Subcutaneous abdominal adipose tissue (tissue), 5 donors: Measurements from ENCODE around the gene PUM1.

Source experiments
- H3K27ac ChIP-seq: one replicate; pipeline ENCODE4 v1.7.0; 2013; ENCODE audit warnings: low read depth, mild to moderate bottlenecking, inconsistent platforms, low read length, moderate library complexity
- H3K27me3 ChIP-seq, 5 donors: one replicate each; pipeline ENCODE4 v1.7.0; 2013; ENCODE audit warnings: low read length in 5 of 5, inconsistent platforms in 1 of 5; ENCODE audit not compliant: control insufficient read depth in 5 of 5, insufficient read depth in 4 of 5
- H3K36me3 ChIP-seq, 5 donors: one replicate each; pipeline ENCODE4 v1.7.0; 2013; ENCODE audit warnings: low read length in 5 of 5; ENCODE audit not compliant: control insufficient read depth in 5 of 5, insufficient read depth in 5 of 5
- H3K4me1 ChIP-seq, 5 donors: one replicate each; pipeline ENCODE4 v1.7.0; 2013; ENCODE audit warnings: low read length in 5 of 5, mild to moderate bottlenecking in 3 of 5, moderate library complexity in 1 of 5; ENCODE audit not compliant: control insufficient read depth in 5 of 5, insufficient read depth in 5 of 5
- H3K4me3 ChIP-seq, 5 donors: one replicate each; pipeline ENCODE4 v1.7.0; 2013; ENCODE audit warnings: low read length in 5 of 5, low read depth in 1 of 5
- H3K9ac ChIP-seq, 5 donors: one replicate each; pipeline ENCODE4 v1.7.0; 2013; ENCODE audit warnings: low read length in 5 of 5, mild to moderate bottlenecking in 4 of 5, moderate library complexity in 3 of 5
- H3K9me3 ChIP-seq, 5 donors: one replicate each; pipeline ENCODE4 v1.7.0; 2013; ENCODE audit warnings: low read length in 5 of 5; ENCODE audit not compliant: control insufficient read depth in 5 of 5
- donor health status: healthy.
- donor health status: healthy.
- donor health status: healthy.
- donor health status: healthy.
- donor health status: healthy.

PUM1 gene

DNA sequence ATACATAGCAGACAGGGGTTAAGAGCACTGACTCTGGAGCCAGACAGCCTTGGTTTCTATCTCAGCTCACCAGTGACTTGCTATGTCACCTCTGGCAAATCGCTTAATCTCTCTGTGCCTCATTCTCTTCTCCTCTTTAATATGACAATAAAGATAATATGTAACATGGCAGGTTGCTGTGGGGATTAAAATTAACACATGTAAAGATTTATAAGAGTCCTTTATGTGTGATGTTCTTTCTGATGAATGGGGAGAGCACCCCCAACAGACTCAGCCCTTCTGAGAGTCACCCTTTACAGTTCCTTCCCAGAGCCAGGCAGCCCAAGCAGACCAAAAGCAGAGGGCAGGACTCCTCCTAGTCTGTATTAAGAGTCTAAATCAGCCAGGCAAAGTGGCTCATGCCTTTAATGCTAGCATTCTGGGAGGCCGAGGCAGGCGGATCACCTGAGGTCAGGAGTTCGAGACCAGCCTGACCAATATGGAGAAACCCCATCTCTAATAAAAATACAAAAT lies 80.5 kb downstream of the PUM1 start:
- H3K27ac ChIP-seq: peak overlapping the region; percentile 76

DNA sequence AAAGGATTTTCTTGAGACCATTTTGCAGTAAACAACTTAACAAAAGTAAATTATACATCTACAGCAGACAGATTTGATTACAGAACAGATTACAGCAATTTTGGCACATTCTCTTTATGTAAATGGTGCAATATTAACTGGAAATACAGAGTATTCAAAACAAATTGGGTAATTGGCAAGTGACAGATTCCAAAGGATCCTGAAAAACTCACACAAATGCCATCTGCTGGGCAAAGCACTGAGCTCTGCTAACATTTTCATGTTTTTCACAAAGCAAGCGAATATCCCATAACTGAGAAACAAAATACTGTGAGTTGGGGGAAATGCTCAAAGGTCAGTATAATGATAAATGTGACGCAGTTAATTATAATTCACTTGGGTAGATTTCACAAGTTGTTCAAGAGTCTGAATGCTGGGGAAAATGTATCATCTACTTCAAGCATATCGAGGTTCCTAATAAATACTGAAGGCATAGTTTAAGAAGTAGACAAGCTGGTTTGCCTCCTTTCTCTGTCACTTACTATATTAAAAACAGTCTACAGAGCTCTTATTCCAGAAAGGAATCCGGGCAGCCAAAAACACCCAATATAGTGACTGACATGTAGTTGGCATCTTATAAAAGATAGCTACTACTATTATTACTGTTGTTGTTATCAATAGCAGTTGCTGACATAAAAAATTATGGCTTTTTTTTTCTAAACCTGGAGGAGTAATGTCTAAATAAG lies 81.2 kb downstream of the PUM1 start:
- Histone ChIP-seq H3K36me3 (peaks cover 4 to 19% (median 12%) of the 10 kb centered on the region in 5 donors), H3K9ac (peak overlapping the region in 4 of 5 donors; percentile 20 to 48 (median 43)), H3K4me1 (peaks cover 2 to 65% (median 38%) of the 10 kb centered on the region in 5 donors), H3K9me3 (no peaks in the 10 kb centered on the region), H3K27me3 (no peaks in the 10 kb centered on the region), H3K27ac (peak overlapping the region; percentile 76), H3K4me3 (no peak overlapping the region)

More for the DNA sequence above, 80.5 kb downstream of the PUM1 start:
- peaks cover 2 to 65% (median 38%) of the 10 kb centered on the region in 5 donors for H3K4me1 ChIP-seq
- H3K36me3 ChIP-seq: peaks cover 0 to 12% (median 6%) of the 10 kb centered on the region in 5 donors
- H3K4me3 ChIP-seq: no peak overlapping the region
- H3K9ac ChIP-seq: peak overlapping the region in 2 of 5 donors; percentile 20 to 46
- H3K9me3 ChIP-seq: no peaks in the 10 kb centered on the region
- H3K27me3 ChIP-seq: no peaks in the 10 kb centered on the region

DNA sequence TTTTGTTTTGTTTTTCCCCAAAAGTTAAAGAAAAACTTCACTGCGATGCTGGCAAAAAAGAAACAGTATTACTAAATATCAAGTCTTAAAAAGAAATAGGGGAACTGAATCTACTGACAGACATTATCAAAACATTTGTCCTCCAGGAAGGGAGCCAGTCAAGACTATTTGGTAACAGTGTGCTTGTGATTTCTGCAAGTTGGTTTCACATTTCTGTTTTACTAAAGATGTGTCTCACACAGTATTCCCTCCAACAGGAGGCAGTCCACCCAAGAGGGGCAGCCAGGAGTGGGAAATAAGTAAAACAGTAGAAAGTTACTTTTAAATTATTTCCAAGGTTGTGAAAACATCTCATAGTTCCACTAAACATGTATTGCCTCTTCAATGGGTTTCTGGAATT lies 82.6 kb downstream of the PUM1 start:
- Histone ChIP-seq H3K27me3 (no peaks in the 10 kb centered on the region), H3K4me1 (peaks cover 2 to 56% (median 29%) of the 10 kb centered on the region in 5 donors), H3K27ac (peak overlapping the region; percentile 76), H3K36me3 (peaks cover 8 to 29% (median 21%) of the 10 kb centered on the region in 5 donors), H3K4me3 (no peak overlapping the region), H3K9me3 (no peaks in the 10 kb centered on the region), H3K9ac (peak overlapping the region in 1 of 5 donors; percentile 24)

GRCh38 chr1:30982431-30982830 lies 83.1 kb downstream of the PUM1 start:
- Histone ChIP-seq H3K9ac (peak overlapping the region in 2 of 5 donors; percentile 11 to 24), H3K27ac (peak overlapping the region; percentile 76), H3K27me3 (no peaks in the 10 kb centered on the region), H3K36me3 (peaks cover 11 to 29% (median 22%) of the 10 kb centered on the region in 5 donors), H3K4me3 (no peak overlapping the region), H3K4me1 (peaks cover 2 to 50% (median 28%) of the 10 kb centered on the region in 5 donors), H3K9me3 (no peaks in the 10 kb centered on the region)

- H3K27ac ChIP-seq: no peak overlapping the region
- H3K36me3 ChIP-seq: peaks cover 18 to 34% (median 24%) of the 10 kb centered on the region in 5 donors
- H3K9ac ChIP-seq: no peak overlapping the region
- no peaks in the 10 kb centered on the region for H3K27me3 ChIP-seq
- no peaks in the 10 kb centered on the region for H3K9me3 ChIP-seq
- H3K4me1 ChIP-seq: peaks cover 2 to 53% (median 38%) of the 10 kb centered on the region in 5 donors
- H3K4me3 ChIP-seq: no peak overlapping the region
These were observed 84.3 kb downstream of the PUM1 start for GRCh38 chr1:30981172-30981571.

- H3K4me3 ChIP-seq: no peak overlapping the region
- peaks cover 0 to 34% (median 21%) of the 10 kb centered on the region in 5 donors for H3K4me1 ChIP-seq
- H3K36me3 ChIP-seq: peaks cover 21 to 47% (median 35%) of the 10 kb centered on the region in 5 donors
- no peaks in the 10 kb centered on the region for H3K27me3 ChIP-seq
- no peak overlapping the region for H3K27ac ChIP-seq
- no peak overlapping the region for H3K9ac ChIP-seq
- H3K9me3 ChIP-seq: no peaks in the 10 kb centered on the region
These were observed 88.0 kb downstream of the PUM1 start for GRCh38 chr1:30977511-30977910.

DNA sequence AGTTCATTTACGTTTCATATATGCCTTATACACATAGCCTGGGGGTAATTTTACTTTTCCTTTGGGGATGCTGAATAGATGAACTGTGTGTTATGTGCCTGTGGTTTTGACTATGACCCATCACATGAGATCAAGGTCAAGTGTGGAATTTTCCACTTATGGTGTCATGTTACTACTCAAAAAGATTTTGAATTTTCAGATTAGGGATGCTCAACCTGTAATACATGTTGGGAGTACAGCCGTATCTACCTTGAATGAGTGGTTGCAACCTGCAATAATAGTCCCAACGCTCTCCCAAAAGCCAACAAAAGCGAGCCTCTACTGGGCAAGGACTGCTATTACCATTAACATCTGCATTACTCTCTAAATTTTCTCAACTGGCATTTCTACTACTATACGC lies 88.4 kb downstream of the PUM1 start:
- H3K9ac ChIP-seq: no peak overlapping the region
- H3K4me3 ChIP-seq: no peak overlapping the region
- no peaks in the 10 kb centered on the region for H3K27me3 ChIP-seq
- no peak overlapping the region for H3K27ac ChIP-seq
- peaks cover 21 to 47% (median 35%) of the 10 kb centered on the region in 5 donors for H3K36me3 ChIP-seq
- no peaks in the 10 kb centered on the region for H3K9me3 ChIP-seq
- H3K4me1 ChIP-seq: peaks cover 0 to 30% (median 17%) of the 10 kb centered on the region in 5 donors

GRCh38 chr1:30976143-30976542 lies 89.4 kb downstream of the PUM1 start:
- H3K27ac ChIP-seq: peak overlapping the region; percentile 26
- no peaks in the 10 kb centered on the region for H3K9me3 ChIP-seq
- peaks cover 21 to 47% (median 35%) of the 10 kb centered on the region in 5 donors for H3K36me3 ChIP-seq
- H3K9ac ChIP-seq: peak overlapping the region in 1 of 5 donors; percentile 46
- H3K4me3 ChIP-seq: no peak overlapping the region
- H3K27me3 ChIP-seq: no peaks in the 10 kb centered on the region
- H3K4me1 ChIP-seq: peaks cover 0 to 24% (median 22%) of the 10 kb centered on the region in 5 donors

GRCh38 chr1:30975217-30975616 lies 90.3 kb downstream of the PUM1 start:
- Histone ChIP-seq H3K4me3 (no peak overlapping the region), H3K9ac (no peak overlapping the region), H3K27me3 (no peaks in the 10 kb centered on the region), H3K4me1 (peaks cover 0 to 23% (median 22%) of the 10 kb centered on the region in 5 donors), H3K36me3 (peaks cover 22 to 40% (median 30%) of the 10 kb centered on the region in 5 donors), H3K27ac (peak overlapping the region; percentile 26), H3K9me3 (no peaks in the 10 kb centered on the region)

- Histone ChIP-seq H3K36me3 (peaks cover 20 to 37% (median 27%) of the 10 kb centered on the region in 5 donors), H3K27ac (no peak overlapping the region), H3K9me3 (no peaks in the 10 kb centered on the region), H3K27me3 (no peaks in the 10 kb centered on the region), H3K9ac (no peak overlapping the region), H3K4me3 (no peak overlapping the region), H3K4me1 (peaks cover 0 to 23% (median 22%) of the 10 kb centered on the region in 5 donors)
These were observed 91.0 kb downstream of the PUM1 start for GRCh38 chr1:30974536-30974935.
